Esophagus squamous epithelium (tissue), 5 donors: ENCODE measurements around the gene SPAG17. TPM values are rescaled to one million over a fixed set of nuclear protein-coding genes. Genes with fewer than 3 reads are reported as not detected.

ENCODE experiments used
- DNase-seq: peaks from one replicate; lab custom pipeline; 2025; lab: John Stamatoyannopoulos, UW
- H3K27ac ChIP-seq, 4 donors: fragments of 200-600 bp; sonication (generic); one replicate each; pipeline ENCODE4 v1.5.1; 2016 to 2019; ENCODE audit warnings: mild to moderate bottlenecking in 1 of 4
- H3K27me3 ChIP-seq, 4 donors: fragments of 200-600 bp; sonication (generic); 1 replicate in 3 of 4; 2 replicates in 1 of 4; pipeline versions ENCODE4 v1.5.1 to v1.6.0; 2017 to 2021; ENCODE audit warnings: antibody characterized with exemption in 1 of 4
- H3K36me3 ChIP-seq, 3 donors: fragments of 200-600 bp; sonication (generic); one replicate each; pipeline ENCODE4 v1.5.1; 2016 to 2019
- H3K4me1 ChIP-seq, 3 donors: fragments of 200-600 bp; sonication (generic); one replicate each; pipeline ENCODE4 v1.5.1; 2017 to 2019
- H3K4me3 ChIP-seq, 4 donors: fragments of 200-600 bp; sonication (generic); 1 replicate in 3 of 4; 2 replicates in 1 of 4; pipeline ENCODE4 v1.5.1; 2016 to 2019; ENCODE audit warnings: mild to moderate bottlenecking in 2 of 4, moderate library complexity in 1 of 4
- H3K9me3 ChIP-seq, 3 donors: fragments of 200-600 bp; sonication (generic); one replicate each; pipeline ENCODE4 v1.5.1; 2016 to 2019
- POLR2A ChIP-seq, 4 donors: fragments of 450-650 bp; IDR thresholded peaks; one replicate each; pipeline ENCODE4 v1.6.1; 2017; ENCODE audit warnings: antibody characterized with exemption in 4 of 4, mild to moderate bottlenecking in 4 of 4, moderate library complexity in 3 of 4
- WGBS, 2 donors: methylation state at CpG; one replicate each; pipeline ENCODE4 v1.1.5; 2018; 5-methylcytosine and 5-hydroxymethylcytosine counted together
- intact Hi-C: fragments of 100-400 bp; cut with DNase I; formaldehyde crosslinking; loops from one replicate; pipeline ENCODE4 v1.15.0; 2022
- total RNA-seq, 4 donors: library from RNA; depleted of rRNA; stranded (reverse); fragments of >200 nt; gene quantifications; one replicate each; pipeline ENCODE4 v1.1.0, GENCODE V29; 2016
- TF ChIP-seq, protein P1 (sequence below), 6 experiments: fragments of 450-650 bp in 4 of 6; fragments of 200-600 bp in 2 of 6; sonication (generic) in 2 of 6; IDR thresholded peaks; one replicate each; pipeline ENCODE4 v1.5.1; 2016 to 2019; ENCODE audit warnings: antibody characterized with exemption in 6 of 6, mild to moderate bottlenecking in 4 of 6, moderate library complexity in 4 of 6
- donor health status: DM: yes; HTN: yes; CAD: no.

Gene SPAG17
- total RNA-seq = 10 to 100 TPM in 3 of 4 donors, 1 to 10 TPM in 1; 8.8 to 20.9 (median 13.8) TPM

DNA sequence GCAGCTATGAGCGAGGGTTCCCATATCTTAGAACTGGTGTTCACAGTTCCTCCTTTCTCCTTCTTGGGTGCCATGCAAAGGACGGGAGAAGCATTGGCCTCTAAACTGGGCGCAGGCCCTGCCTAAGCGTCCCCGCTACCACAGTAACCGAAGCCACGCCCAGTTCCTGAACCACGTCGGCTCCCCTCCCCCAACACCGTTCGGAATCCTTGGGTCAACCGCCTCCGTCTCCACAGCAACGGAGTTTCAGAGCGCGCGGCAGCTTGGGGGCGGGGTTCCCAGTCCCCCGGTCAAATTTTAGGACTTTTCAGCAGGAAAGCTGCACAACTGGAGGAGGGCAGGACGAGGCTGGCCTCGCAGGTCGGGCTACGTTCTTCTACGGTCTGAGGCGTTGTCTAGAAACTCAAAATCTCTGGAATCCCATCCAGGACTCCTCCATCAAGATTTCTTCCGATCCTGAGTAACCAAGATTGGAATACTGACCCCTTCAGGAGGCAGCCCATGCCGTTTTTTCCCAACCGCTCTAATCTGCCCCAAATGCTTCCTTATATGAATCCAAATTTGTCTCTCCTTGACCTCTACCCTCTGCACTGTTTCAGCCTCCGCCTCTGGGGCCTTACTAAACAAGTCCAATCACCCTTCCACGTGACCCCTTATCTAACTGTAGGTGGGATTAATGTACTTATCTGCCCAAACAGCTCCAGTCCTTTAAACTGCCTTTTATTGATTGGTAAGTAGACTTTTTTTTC lies at the start of gene SPAG17:
Gene SPAG17, minus strand, starts transcription at position 145 of the 749 bp plus-strand sequence. Its CDS starts 71 bp downstream, at position 74.
- no peak for DNase-seq
- 6 to 37% methylated on average over 6 to 22 of the region's 30 CpGs for WGBS, 2 donors
- Histone ChIP-seq H3K4me1 (peaks cover 0 to 20% (median 0%) of the 10 kb centered on the region in 3 donors), H3K9me3 (no peaks in the 10 kb centered on the region), H3K36me3 (no peaks in the 10 kb centered on the region), H3K27ac (peak within 1 kb of the TSS in 2 of 4 donors; percentile 2 to 26), H3K4me3 (peak within 1 kb of the TSS; percentile 27 to 60 (median 42)), H3K27me3 (no peaks in the 10 kb centered on the region)
- no peak for TF ChIP-seq POLR2A (IDR thresholded peaks at IDR 0.05)
- intact Hi-C loops = no loop called here

DNA sequence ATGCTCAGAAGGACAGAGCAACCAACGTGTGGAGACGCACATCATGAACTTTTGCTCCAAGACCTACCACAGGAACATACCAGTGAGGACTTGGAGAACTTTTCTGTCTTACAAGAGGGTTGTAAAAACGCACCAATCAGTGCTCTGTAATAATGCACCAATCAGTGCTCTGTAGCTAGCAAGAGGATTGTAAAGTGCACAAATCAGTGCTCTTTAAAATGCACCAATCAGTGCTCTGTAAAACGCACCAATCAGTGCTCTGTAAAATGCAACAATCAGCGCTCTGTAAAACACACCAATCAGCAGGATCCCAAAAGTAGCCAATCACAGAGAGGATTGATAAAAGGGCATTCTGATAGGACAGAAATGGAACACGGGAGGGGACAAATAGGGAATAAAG lies 40.4 kb upstream of the SPAG17 start:
- Histone ChIP-seq H3K27me3 (no peaks in the 10 kb centered on the region), H3K4me1 (no peaks in the 10 kb centered on the region), H3K27ac (no peak overlapping the region), H3K9me3 (no peaks in the 10 kb centered on the region), H3K36me3 (no peaks in the 10 kb centered on the region), H3K4me3 (no peak overlapping the region)
- WGBS, 2 donors = 79 to 86% methylated on average over 5 to 6 of the region's 6 CpGs
- intact Hi-C loops = no loop called here
- TF ChIP-seq POLR2A (IDR thresholded peaks at IDR 0.05) = no peak
- TF ChIP-seq, protein P1, sequence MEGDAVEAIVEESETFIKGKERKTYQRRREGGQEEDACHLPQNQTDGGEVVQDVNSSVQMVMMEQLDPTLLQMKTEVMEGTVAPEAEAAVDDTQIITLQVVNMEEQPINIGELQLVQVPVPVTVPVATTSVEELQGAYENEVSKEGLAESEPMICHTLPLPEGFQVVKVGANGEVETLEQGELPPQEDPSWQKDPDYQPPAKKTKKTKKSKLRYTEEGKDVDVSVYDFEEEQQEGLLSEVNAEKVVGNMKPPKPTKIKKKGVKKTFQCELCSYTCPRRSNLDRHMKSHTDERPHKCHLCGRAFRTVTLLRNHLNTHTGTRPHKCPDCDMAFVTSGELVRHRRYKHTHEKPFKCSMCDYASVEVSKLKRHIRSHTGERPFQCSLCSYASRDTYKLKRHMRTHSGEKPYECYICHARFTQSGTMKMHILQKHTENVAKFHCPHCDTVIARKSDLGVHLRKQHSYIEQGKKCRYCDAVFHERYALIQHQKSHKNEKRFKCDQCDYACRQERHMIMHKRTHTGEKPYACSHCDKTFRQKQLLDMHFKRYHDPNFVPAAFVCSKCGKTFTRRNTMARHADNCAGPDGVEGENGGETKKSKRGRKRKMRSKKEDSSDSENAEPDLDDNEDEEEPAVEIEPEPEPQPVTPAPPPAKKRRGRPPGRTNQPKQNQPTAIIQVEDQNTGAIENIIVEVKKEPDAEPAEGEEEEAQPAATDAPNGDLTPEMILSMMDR (IDR thresholded peaks at IDR 0.05) = no peak
- DNase-seq = no peak

DNA sequence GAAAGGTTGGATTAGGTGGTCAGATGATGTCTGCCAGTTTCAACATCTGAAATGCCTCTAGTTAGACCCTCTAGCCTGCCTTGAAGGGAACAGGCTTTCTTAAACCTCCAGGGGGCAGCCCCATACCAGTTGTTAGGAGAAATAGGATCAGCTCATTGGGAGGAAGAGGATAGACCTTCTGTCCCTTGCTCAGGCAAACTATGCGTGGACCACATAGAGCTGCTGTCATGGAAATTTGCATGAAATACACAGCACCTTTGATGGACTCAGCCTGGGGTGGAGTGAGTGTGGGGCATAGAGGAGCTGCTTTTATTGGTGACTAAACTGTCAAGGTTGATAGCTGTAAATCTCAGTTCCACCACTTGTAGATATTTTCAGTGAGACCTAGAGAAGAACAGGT lies 38.4 kb upstream of the SPAG17 start:
- intact Hi-C loops = no loop called here
- Histone ChIP-seq H3K9me3 (no peaks in the 10 kb centered on the region), H3K4me1 (no peaks in the 10 kb centered on the region), H3K27me3 (no peaks in the 10 kb centered on the region), H3K27ac (no peak overlapping the region), H3K4me3 (no peak overlapping the region), H3K36me3 (no peaks in the 10 kb centered on the region)
- no peak for DNase-seq
- WGBS, 2 donors = 40 to 70% methylated on average over 1 of the region's 1 CpG
- no peak for TF ChIP-seq POLR2A (IDR thresholded peaks at IDR 0.05)
- TF ChIP-seq, protein P1 (IDR thresholded peaks at IDR 0.05) = peak in 1 of 6 experiments; percentile 42

DNA sequence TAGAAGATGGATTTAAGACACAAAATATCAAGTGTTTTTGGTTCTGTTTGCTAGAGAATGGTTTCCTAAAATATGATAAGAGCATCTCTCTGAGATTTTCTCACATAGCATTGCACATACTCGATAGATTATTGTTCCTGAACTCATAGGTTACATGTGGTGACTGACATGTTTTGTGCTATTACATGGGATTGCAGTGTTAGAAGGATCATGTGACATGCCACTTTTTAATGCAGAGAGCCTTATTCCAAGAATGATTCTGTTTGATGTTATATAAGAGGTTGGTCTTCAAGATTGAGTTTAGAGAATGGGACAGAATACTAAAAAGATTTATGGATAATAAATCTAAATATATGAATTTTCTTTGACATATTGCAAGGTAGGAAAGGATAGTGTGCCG lies 34.4 kb upstream of the SPAG17 start:
- Histone ChIP-seq H3K4me1 (no peaks in the 10 kb centered on the region), H3K9me3 (no peaks in the 10 kb centered on the region), H3K4me3 (no peak overlapping the region), H3K27ac (no peak overlapping the region), H3K27me3 (no peaks in the 10 kb centered on the region), H3K36me3 (no peaks in the 10 kb centered on the region)
- 76 to 80% methylated on average over 2 of the region's 2 CpGs for WGBS, 2 donors
- TF ChIP-seq, protein P1 (IDR thresholded peaks at IDR 0.05) = no peak
- no peak for TF ChIP-seq POLR2A (IDR thresholded peaks at IDR 0.05)
- DNase-seq = no peak
- intact Hi-C loops = no loop called here

DNA sequence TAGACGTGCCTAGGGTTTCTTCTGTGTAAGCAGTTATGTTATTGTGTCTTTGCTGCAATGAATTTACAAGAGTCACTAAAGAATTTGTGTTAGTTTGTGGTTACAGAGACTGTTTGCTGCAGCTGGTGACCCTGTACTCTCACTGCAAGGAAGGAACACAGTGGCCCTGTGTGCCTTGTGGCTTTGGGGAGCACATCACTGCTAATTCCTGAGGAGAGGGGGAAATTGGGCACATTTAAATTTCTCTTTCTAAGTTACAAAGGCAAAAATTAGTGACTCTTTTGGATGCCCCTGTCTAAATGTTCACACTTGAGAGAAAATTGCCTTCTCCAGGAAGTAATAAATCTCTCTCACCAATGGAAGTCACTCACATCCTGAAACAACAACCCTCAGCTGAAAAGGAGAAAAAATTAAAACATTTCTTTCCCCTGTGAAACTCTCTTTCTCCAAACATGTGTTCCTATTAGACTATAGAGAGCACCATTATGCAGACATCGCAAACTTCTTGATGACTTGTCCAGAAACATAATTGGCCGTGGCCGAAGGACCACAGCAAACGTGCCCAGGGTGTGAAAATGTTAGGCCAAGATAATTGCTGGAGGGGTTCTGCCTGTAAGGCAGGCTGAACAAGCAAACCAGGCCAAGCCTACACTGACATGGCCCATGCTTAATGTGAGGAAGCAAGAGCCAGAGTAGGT lies 32.3 kb upstream of the SPAG17 start:
- DNase-seq = no peak
- Histone ChIP-seq H3K36me3 (no peaks in the 10 kb centered on the region), H3K27me3 (no peaks in the 10 kb centered on the region), H3K4me3 (no peak overlapping the region), H3K27ac (no peak overlapping the region), H3K4me1 (no peaks in the 10 kb centered on the region), H3K9me3 (no peaks in the 10 kb centered on the region)
- WGBS, 2 donors = 50 to 58% methylated on average over 5 of the region's 5 CpGs
- TF ChIP-seq, protein P1 (IDR thresholded peaks at IDR 0.05) = no peak
- no peak for TF ChIP-seq POLR2A (IDR thresholded peaks at IDR 0.05)
- intact Hi-C loops = no loop called here
